Muscle layer of duodenum (tissue), 2 donors: ENCODE data around the gene FMNL2.

Experiments used
- H3K27ac ChIP-seq: one replicate; pipeline ENCODE4 v1.7.0; 2013; ENCODE audit warnings: mild to moderate bottlenecking, low read length
- H3K27me3 ChIP-seq: one replicate; pipeline ENCODE4 v1.7.0; 2013; ENCODE audit warnings: low read depth, mild to moderate bottlenecking, control low read depth, low read length
- H3K36me3 ChIP-seq, 2 donors: one replicate each; pipeline ENCODE4 v1.7.0; 2013; ENCODE audit warnings: low read length in 2 of 2, control low read depth in 1 of 2, mild to moderate bottlenecking in 1 of 2; ENCODE audit not compliant: insufficient read depth in 2 of 2, control insufficient read depth in 1 of 2
- H3K4me1 ChIP-seq, 2 donors: one replicate each; pipeline ENCODE4 v1.7.0; 2013; ENCODE audit warnings: low read length in 2 of 2, mild to moderate bottlenecking in 2 of 2, control low read depth in 1 of 2, moderate library complexity in 1 of 2; ENCODE audit not compliant: insufficient read depth in 2 of 2, control insufficient read depth in 1 of 2
- H3K4me3 ChIP-seq, 2 donors: one replicate each; pipeline ENCODE4 v1.7.0; 2013; ENCODE audit warnings: low read length in 2 of 2, low read depth in 1 of 2, mild to moderate bottlenecking in 1 of 2
- H3K9me3 ChIP-seq, 2 donors: one replicate each; pipeline ENCODE4 v1.7.0; 2013; ENCODE audit warnings: low read length in 2 of 2, control low read depth in 1 of 2, mild to moderate bottlenecking in 1 of 2; ENCODE audit not compliant: control insufficient read depth in 1 of 2
- donor health status: healthy.

The FMNL2 gene

GRCh38 chr2:152507907-152508306 lies 172.9 kb downstream of the FMNL2 start:
- Histone ChIP-seq H3K4me3 (no peak overlapping the region), H3K4me1 (peaks cover 0 to 8% of the 10 kb centered on the region in 2 donors), H3K27me3 (no peaks in the 10 kb centered on the region)

GRCh38 chr2:152508446-152508845 lies 173.5 kb downstream of the FMNL2 start:
- Histone ChIP-seq H3K9me3 (no peaks in the 10 kb centered on the region), H3K4me1 (peaks cover 0 to 8% of the 10 kb centered on the region in 2 donors), H3K27me3 (no peaks in the 10 kb centered on the region), H3K36me3 (no peaks in the 10 kb centered on the region), H3K27ac (no peak overlapping the region), H3K4me3 (no peak overlapping the region)

More at GRCh38 chr2:152507907-152508306, 172.9 kb downstream of the FMNL2 start:
- H3K27ac ChIP-seq: no peak overlapping the region
- no peaks in the 10 kb centered on the region for H3K36me3 ChIP-seq
- H3K9me3 ChIP-seq: no peaks in the 10 kb centered on the region

DNA sequence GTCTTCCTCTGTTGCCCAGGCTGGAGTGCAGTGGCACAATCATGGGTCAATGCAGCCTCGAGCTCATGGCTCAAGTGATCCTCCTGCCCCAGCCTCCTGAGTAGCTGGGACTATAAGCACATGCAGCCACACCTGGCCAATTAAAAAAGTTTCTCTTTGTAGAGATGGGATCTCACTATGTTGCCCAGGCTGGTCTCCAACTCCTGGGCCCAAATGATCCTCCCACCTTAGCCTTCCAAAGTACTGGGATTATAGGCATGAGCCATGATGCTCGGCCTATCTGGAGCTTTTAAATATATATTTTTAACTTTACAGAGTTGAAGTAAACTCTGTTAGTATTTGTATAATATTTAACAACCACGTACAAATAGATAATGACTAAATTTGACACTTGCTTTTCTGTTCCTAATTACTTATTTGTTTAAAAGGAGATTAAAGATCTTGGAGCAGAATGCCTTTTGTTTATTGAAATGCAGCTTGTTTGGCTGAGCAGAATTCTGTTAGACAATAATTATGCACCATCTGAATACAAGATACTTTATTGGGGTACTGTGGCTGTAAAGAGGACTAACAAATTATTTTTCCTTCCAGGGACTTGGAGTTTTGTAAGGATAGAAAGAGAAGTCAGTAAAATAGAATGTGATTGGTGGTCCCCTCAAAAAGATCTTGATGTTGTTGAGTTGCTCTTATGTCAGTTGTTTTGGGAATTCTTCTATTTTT lies 175.0 kb downstream of the FMNL2 start:
- Histone ChIP-seq H3K27ac (no peak overlapping the region), H3K9me3 (no peaks in the 10 kb centered on the region), H3K4me3 (no peak overlapping the region), H3K4me1 (peaks cover 0 to 8% of the 10 kb centered on the region in 2 donors), H3K36me3 (no peaks in the 10 kb centered on the region), H3K27me3 (no peaks in the 10 kb centered on the region)

DNA sequence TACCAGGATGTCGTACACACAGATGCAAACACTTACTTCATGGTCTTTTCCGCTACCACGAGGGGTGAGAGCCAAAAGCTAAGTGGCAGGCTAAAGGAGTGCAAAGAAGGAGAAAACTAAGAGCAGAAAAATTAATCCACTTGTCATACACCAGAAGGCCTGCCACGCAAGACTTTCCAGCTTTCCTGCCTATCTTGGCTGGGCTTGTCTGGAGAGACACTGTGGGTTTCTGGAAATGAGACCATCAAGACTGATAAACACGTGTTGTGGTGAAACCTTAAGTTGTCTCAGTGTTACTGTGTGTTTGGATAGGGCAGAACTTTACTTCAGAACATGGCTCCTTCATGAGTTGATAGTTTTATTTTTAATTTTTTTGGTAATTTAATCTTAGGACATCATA lies 175.6 kb downstream of the FMNL2 start:
- Histone ChIP-seq H3K36me3 (no peaks in the 10 kb centered on the region), H3K9me3 (no peaks in the 10 kb centered on the region), H3K4me3 (no peak overlapping the region), H3K27ac (no peak overlapping the region), H3K4me1 (peaks cover 0 to 8% of the 10 kb centered on the region in 2 donors), H3K27me3 (no peaks in the 10 kb centered on the region)

DNA sequence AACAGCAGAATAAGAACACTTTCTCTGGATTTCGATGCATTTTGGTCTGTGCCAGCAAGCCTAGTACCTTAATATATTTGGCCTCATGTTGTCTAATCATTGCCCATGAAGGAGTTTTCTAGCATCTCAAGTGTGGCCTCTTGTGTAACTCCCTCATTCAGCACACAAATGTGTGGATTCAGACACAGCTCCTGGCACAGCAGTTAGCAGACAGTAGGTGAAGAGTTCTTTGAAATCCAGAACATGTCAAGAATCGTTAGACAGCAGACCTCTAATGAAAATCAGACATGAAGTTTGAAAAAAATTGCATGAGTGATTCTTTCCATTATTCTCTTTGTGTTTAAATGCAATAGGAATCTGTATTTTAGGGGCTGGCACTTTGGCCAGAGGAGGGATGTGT lies 177.0 kb downstream of the FMNL2 start:
- H3K4me3 ChIP-seq: no peak overlapping the region
- H3K4me1 ChIP-seq: peaks cover 0 to 8% of the 10 kb centered on the region in 2 donors
- H3K27me3 ChIP-seq: no peaks in the 10 kb centered on the region
- no peak overlapping the region for H3K27ac ChIP-seq
- no peaks in the 10 kb centered on the region for H3K9me3 ChIP-seq
- no peaks in the 10 kb centered on the region for H3K36me3 ChIP-seq

DNA sequence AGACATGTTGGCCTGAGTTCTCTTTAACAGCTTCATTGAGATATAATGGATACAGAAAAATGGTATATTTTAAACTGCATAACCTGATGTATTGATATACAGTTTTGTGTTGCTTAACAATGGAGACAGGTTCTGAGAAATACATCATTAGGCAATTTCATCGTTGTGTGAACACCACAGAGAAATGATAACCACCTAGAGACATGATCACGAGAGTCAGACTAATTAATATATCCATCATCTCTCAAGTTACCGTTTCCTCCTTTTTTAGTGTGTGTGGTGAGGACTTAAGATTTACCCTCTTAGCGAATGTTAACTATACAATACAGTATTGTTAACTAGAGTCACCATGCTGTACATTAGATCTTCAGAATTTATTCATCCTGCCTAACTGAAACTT lies 178.1 kb downstream of the FMNL2 start:
- Histone ChIP-seq H3K4me3 (no peak overlapping the region), H3K4me1 (peaks cover 0 to 8% of the 10 kb centered on the region in 2 donors)

GRCh38 chr2:152513681-152514080 lies 178.7 kb downstream of the FMNL2 start:
- Histone ChIP-seq H3K4me1 (peaks cover 0 to 3% of the 10 kb centered on the region in 2 donors), H3K9me3 (no peaks in the 10 kb centered on the region), H3K36me3 (no peaks in the 10 kb centered on the region), H3K27ac (no peak overlapping the region), H3K4me3 (no peak overlapping the region), H3K27me3 (no peaks in the 10 kb centered on the region)

More for the DNA sequence above, 178.1 kb downstream of the FMNL2 start:
- no peak overlapping the region for H3K27ac ChIP-seq
- no peaks in the 10 kb centered on the region for H3K9me3 ChIP-seq
- H3K27me3 ChIP-seq: no peaks in the 10 kb centered on the region
- no peaks in the 10 kb centered on the region for H3K36me3 ChIP-seq

- Histone ChIP-seq H3K4me1 (peaks cover 0 to 5% of the 10 kb centered on the region in 2 donors), H3K36me3 (no peaks in the 10 kb centered on the region), H3K9me3 (no peaks in the 10 kb centered on the region), H3K27me3 (no peaks in the 10 kb centered on the region), H3K27ac (no peak overlapping the region), H3K4me3 (no peak overlapping the region)
These were observed 183.1 kb downstream of the FMNL2 start for GRCh38 chr2:152518034-152518433.

- Histone ChIP-seq H3K9me3 (no peaks in the 10 kb centered on the region), H3K4me3 (peak overlapping the region; percentile 0 to 30), H3K36me3 (no peaks in the 10 kb centered on the region), H3K4me1 (peaks cover 0 to 5% of the 10 kb centered on the region in 2 donors), H3K27ac (no peak overlapping the region), H3K27me3 (no peaks in the 10 kb centered on the region)
These were observed 183.9 kb downstream of the FMNL2 start for GRCh38 chr2:152518641-152519580.

GRCh38 chr2:152519581-152519952 lies 184.6 kb downstream of the FMNL2 start:
- Histone ChIP-seq H3K27me3 (no peaks in the 10 kb centered on the region), H3K27ac (no peak overlapping the region), H3K4me3 (peak overlapping the region in 1 of 2 donors; percentile 0), H3K9me3 (no peaks in the 10 kb centered on the region), H3K4me1 (peaks cover 0 to 5% of the 10 kb centered on the region in 2 donors), H3K36me3 (no peaks in the 10 kb centered on the region)

GRCh38 chr2:152520759-152521158 lies 185.8 kb downstream of the FMNL2 start:
- H3K36me3 ChIP-seq: no peaks in the 10 kb centered on the region
- no peak overlapping the region for H3K4me3 ChIP-seq
- no peaks in the 10 kb centered on the region for H3K9me3 ChIP-seq
- peaks cover 0 to 5% of the 10 kb centered on the region in 2 donors for H3K4me1 ChIP-seq
- H3K27ac ChIP-seq: no peak overlapping the region
- H3K27me3 ChIP-seq: no peaks in the 10 kb centered on the region
